Measurements from ENCODE around the gene ARHGAP40.

DNA sequence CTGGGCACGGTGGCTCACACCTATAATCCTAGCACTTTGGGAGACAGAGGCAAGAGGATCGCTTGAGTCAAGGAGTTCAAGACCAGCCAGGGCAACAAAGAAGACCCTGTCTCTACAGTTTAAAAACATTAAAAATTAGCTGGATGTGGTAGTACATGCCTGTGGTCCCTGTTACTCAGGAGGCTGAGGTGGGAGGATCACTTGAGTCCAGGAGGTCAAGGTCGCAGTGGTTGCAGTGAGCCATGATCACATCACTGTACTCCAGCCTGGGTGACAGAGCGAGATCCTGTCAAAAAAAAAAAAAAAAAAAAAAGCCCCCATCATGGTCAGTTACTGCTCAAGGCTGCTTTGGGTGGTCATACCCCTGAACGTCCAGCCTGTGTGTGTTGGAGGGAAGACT lies 55.8 kb downstream of the ARHGAP40 start:
- TF ChIP-seq, protein P1, sequence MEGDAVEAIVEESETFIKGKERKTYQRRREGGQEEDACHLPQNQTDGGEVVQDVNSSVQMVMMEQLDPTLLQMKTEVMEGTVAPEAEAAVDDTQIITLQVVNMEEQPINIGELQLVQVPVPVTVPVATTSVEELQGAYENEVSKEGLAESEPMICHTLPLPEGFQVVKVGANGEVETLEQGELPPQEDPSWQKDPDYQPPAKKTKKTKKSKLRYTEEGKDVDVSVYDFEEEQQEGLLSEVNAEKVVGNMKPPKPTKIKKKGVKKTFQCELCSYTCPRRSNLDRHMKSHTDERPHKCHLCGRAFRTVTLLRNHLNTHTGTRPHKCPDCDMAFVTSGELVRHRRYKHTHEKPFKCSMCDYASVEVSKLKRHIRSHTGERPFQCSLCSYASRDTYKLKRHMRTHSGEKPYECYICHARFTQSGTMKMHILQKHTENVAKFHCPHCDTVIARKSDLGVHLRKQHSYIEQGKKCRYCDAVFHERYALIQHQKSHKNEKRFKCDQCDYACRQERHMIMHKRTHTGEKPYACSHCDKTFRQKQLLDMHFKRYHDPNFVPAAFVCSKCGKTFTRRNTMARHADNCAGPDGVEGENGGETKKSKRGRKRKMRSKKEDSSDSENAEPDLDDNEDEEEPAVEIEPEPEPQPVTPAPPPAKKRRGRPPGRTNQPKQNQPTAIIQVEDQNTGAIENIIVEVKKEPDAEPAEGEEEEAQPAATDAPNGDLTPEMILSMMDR (IDR thresholded peaks at IDR 0.05): no peak
- TF ChIP-seq POLR2A (IDR thresholded peaks at IDR 0.05) (no peak), POLR2AphosphoS5 (IDR thresholded peaks at IDR 0.05) (no peak)
